NCI-H748 treated with DMSO at 0.1 percent for 48 hours (cell line): Measurements from ENCODE around the gene GLI3.

Experiments
- DNase-seq: peaks from one replicate; lab custom pipeline; 2025; lab: John Stamatoyannopoulos, UW

GLI3 gene

DNA sequence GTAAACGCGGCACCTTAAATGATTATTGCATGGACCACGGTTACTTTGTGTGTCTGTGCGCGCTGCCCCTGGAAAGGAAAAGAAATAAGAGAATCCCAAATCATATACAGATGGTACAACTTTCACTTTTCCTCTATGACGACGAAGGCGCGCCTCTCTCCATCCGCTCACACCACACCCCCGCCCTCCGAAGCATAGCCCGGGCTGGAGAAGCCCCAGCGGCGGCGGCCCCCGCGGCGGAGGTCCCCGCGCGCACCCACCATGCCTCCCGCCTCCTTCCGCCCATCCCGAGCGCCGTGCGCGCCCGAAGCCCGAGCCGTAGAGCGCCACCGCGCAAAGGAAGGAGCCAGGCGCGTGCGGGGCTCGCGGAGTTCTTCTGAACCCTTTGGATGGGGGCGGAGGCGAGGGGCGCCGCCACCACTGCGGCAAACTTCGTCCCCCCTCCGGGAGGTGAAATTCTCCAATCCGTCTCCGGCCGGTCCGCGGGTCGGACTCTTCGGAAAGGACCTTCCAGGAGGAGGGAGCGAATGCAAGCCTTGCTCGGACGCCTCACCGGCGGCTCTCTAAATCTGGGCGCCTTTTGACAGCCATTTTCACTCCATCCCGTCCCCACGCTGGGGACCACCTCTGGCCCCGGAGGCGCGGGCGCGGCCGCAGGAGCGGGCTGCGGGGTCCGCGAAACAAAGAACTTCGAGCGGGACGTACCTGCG, 588 bp downstream of the GLI3 start:
- DNase-seq, result no peak

DNA sequence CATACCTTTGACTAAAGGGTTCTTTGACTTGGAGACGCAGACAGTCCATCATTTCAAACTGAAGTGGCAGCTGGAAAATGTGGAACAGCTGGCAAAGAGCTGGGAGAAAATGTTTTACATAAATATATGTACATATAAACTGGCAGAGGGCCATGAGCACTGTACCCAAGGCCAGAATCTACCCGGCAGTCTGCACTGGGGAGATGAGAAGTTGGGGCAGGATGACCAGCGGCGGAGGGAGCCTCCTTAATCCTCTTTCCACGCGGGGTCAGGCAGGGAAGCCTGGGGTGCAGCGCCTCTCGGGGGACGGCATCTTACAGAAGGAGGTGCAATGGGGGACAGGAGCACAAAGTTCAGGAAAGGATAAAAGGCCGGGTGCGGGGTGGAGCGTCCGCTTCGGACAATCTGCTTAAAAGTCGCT, 1.3 kb downstream of the GLI3 start:
- no peak for DNase-seq

DNA sequence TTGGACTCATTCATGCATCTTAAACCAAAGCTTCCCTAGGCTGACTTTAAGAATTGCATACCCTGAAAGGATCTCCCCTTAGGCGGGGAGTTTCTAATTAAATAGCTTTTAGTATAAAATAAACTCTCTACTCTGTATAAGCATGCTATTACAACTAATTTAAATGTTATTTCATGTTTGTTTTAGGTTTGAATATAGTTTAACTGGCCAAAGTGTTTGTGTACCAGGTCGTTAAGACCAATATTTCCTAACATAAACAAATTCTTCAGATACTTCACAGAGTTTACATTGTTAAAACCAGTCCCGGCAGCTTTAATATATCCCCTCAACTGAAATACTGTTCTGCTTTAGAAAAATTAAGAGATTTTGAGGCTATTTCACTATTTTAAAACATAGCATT, 2.3 kb downstream of the GLI3 start:
- DNase-seq, result no peak

DNA sequence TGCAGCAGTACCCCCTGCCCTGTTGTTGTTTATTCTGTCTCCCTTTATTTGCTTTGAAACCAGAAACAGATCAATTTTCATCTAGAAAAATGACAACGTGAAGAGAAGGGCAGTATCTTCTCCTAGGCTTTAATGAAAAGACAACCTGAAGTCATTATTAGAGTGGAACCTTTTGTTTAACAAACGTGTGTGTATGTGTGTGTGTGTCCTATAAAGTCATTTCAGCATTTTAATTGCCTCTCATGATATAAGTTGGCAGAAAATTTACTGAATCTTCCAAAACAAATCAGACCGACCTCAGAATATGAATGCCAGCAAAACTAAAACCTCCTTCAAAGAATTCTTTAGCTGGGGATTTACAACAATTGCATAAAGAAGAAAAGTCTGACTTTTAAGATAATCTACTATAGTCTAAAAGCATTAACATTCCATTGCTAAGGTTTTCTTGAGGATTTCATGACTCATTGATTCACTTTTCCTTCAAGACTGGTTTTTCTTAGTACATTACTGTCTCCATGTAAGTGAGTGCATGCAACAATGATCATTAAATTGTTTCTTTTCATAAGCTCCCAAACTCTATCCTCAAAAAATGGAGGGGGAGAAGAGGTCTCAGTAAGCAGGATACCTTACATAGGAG, 3.2 kb downstream of the GLI3 start:
- DNase-seq, result no peak

DNA sequence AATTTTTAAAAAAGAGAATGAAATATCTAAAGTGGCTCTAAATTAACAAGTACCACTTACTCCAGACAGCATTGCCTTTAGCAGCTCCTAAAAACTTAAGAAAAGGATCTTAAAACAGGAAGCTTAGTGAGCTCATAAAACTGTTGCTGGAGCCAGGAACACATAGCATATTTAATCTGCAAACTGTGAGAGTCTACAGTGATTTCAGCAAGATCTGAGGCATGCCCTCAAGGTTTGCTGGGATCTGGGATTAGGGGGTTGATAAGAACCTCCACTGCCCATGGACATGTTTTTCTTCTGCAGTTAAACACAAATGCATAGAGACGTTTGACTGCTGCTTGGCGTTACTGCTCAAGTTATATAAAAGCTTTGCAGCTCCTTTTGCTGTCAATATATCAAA, 3.8 kb downstream of the GLI3 start:
- no peak for DNase-seq

DNA sequence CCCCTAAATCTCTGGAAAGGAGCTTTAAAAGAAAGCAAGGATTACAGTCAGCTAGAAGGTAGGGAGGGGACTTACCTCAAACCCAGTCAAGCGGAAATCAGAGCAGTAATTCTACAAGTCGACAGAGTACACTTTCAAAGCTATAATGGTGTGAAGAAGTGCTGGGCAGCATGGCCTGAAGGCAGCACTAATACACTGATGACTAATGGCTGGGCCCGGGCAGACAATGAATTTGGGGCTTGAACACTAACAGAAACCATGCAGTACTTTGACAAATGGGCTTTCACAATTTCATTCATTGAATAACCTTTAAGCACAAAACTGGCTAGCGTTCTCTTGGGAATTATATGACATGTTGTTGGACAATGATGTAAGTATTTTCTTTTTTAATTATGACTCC, 4.7 kb downstream of the GLI3 start:
- DNase-seq, result no peak

DNA sequence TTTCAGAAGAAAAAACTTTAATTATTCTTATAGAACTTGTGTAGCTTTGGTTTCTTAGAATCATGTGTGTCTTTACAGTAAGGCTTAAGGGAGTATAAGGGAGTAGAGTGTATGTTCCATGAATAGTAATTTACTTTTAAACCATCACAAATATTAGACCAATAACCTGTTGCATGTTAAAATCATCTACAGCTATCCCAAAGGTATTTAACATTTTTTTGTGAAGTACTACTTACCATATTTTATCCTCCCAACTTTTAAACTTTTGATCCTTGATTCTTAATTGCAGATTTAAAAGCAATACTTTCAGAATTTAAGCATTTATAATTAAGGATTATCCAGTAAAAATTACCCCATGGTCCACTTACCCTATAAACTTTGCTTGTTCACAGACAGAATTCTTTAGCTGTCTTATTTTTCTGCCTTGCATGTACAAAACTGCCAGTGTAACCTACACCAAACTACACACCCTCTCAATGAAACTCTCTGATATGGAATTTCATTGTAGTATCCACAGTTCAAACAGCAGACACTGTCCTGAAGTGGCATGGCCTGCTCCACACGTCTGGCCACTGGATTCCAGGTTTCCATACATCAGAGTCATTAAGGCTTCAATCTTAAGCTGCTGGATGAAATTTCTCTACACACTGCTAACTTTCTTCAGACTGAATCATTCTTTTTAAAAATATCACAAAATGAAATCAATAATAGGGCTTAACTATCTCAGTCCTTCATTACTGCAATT, 5.8 kb downstream of the GLI3 start:
- no peak for DNase-seq

DNA sequence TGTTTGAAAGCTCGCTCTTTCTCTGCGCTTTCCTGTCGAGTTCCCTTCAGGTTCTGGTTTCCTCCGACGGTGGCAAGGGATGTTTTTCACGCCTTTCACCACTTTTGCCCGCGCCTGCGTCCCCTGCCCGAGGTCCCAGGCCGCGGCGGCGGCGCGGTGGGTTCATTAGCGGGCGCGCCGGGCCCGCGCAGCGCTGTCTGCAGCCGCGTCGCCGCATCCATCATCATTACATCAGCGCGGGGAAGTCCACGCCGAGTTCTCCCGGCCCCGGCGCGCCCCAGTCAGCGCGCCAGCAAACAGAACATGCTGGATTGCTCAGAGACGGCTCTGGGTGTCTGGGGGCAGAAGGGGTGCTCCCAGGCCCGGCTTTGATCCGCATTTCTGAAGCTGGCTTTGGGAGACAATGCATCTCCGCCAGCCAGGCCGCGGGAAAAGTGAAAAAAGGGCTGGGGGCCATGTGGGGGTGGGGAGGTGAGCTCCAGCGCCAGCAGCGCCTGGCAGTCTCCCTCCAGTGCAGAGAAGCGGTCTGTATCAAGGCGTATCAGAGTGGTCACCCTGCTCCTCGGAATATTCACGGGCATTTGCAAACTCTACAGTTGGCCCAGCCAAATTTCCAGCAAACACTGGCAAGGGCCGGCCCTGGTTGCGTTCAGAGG, 8.9 kb downstream of the GLI3 start:
- no peak for DNase-seq

DNA sequence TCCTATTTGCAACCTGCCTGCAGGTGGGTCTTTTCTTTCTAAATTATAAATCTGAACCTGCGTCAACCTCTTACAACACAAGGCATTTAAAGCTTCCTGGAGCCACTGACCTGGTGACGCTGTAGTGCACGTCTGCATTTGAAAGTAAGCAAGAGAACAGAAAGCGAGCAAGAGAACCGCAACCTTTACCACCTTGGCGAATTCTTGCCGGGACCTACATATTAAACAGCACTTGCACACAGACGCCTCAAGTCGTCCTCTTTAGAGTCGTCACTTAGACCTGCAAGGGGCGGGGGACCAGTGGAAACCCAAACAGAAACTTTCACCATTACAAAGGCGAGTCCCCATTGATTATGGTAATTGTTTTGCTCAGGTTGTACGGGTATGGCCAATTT, 9.5 kb downstream of the GLI3 start:
- no peak for DNase-seq

DNA sequence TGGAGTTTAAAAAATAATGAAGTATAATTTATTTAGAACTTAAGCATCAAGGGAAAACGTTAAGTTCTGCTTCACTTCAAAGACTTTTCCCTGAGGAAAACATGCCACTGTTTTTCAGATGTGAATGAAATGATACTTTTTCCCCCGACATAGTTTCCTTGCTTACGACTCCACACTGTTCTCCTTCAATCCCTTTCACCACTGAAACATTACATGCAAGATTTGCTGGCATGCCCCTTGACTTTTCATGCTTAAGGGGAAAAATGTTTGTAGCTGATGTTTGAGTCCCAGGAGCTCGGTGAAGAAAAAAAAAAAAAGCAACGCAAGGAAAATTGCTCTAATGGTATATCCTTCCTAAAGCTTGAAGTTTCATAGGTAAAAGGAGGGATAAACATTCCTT, 10.0 kb downstream of the GLI3 start:
- no peak for DNase-seq

DNA sequence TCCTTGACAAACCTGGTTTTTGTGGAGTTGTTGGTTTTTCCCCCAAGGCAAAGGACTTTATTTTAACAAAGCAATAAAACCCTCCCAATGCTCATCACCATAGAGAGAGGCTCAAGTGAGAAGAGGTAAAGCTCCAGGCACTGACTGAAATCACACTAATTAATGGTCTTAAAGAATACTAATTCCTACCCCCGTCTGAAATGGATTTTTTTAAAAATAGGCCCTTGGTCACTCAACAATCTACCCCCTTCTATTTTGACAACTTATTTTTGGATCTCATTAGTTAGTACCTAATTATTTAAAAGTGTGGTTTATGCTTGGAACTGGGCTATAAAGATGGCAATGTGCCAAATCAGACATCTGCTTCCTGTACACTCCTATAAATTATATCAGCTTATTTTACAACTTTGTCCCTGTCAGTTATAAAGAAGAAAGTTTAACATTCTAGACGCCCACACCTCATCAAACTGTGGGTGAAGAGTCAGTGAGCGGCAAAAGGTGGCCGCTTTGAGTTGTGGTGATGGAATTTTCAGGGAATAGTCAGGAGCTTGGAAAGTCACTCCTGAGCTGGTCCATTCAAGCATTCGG, 10.6 kb downstream of the GLI3 start:
- DNase-seq, result no peak

DNA sequence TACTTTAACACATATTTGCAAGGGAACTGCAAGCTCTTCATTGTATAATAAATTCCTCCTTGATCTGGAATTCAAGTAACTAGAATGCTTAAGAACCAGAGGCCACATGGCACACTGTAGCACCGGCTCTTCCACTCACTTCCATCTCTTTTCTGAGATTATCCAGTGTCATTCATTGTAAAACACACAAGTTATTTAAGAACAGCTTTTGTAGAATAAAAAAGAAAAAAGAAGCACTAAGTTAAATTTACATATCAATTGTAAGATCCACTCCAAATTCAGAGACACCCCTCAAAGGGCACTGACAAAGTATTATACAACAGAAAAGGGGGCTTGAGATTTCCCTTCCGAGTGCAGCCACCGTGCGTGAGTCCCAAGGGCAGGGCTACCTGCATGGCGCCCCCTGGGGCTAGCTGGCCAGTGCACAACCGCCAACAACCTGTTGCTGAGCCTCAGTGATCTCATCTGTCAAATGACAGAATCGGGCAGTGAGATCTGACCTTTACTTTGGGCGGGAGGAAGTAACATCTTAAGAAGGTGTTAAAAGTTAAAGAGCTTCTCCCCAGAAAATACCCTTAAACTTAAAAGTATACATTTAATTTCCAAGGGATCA, 12.5 kb downstream of the GLI3 start:
- DNase-seq, result no peak

DNA sequence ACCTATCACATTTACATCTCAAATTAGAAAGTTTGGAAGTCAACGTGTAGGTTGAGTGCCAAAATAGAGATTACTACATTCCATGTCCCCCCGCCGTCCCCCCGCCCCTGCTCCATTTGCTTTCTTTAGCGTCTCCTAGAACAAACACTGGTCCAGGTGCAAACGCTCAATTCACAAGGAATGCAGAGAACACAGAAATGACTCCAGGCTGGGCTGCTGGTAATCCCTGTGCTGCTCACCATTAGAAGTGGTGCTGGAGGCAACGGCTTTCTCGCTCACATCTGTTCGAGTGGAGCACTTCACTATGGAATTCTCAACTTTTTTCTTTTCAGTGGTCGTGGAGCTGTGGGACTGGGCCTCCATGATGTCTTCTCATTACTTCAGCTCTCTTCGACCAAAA, 14.1 kb downstream of the GLI3 start:
- no peak for DNase-seq

DNA sequence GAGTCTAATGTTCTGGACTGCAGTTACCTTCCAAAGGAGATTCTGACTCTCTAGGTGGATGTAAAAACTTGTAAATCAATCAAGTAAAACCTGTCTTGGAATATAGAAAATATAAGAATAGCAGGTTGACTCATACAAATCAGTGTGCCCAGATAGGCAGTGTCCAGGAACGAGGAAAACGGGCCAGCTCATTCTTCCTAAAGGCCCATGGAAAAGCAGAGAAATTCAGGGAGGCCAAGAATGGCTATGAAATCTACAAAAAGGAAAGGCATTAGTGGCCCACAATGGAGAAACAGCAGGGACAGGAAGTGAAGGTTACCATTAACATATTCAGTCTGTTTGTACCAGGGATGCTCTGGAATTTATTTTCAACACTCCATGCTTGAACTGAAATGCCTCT, 14.9 kb downstream of the GLI3 start:
- DNase-seq, result no peak

DNA sequence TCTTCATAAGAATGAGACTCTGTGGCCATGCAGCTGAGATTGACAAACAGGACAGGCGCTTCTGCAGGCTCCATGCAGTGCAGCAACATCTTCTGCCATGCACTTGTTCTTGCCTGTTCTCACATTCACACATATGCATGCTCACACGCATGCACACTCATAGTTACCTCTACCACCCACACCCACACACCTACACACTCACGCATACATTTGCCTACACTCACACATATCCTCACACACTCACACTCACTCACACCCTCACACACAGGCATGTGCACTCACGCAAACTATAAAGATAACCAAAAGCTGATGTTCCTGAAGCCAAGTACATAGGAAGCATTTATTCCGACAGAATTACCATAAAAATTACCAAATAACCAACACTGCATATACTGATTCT, 15.7 kb downstream of the GLI3 start:
- no peak for DNase-seq

DNA sequence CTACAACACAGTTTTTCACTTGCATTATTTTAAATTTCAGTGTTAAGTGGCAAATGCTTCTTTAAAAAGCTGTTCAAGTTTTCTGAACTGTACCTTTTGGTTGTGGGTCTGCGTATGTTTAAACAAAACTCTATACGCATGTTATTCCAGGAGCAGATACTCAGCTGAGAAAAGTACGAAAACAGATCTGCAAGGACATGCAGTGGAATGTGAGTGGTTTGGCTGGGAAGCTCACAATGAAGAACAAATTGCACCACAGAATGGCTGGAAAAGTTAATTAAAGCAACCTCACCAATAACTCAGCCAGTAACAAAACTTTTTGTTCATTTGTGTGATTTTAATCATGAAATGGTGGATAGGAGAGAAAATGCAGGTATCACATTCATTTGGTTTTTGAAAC, 17.6 kb downstream of the GLI3 start:
- no peak for DNase-seq

DNA sequence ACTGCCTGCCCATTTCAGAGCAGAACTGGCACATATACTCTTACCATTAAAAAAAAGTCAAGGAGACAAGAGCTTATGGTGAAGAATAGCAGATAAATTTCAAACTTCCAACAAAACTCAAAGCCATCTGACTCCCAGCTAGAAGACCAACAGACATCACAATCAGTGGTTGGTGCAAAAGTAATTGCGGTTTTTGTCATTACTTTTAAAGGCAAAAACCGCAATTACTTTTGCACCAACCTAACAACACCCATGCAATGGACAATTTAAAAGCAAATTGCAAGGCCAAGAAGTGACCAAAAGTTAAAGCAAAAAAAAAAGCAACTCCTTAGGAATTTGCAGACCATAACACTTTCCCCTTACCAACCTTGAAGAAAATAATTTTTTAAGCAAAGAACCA, 18.8 kb downstream of the GLI3 start:
- no peak for DNase-seq

DNA sequence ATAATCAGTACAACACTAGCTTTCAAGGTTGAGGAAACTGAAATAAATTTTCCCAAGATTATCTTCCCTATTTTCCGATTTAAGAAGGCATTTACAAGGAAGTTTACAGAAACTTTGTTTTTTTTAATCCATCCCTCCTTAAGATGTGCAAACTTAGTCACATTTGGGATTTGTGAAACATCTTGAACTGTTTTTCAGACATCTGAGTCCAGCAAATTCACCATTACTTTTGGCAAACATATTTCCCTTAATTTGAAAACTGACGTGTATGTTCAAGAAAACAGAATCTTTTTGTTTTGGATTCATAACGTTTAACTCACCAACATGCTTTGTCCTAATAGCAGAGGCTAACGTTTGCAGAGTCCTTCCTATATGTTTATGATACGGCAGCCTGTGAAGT, 19.5 kb downstream of the GLI3 start:
- DNase-seq, result no peak

DNA sequence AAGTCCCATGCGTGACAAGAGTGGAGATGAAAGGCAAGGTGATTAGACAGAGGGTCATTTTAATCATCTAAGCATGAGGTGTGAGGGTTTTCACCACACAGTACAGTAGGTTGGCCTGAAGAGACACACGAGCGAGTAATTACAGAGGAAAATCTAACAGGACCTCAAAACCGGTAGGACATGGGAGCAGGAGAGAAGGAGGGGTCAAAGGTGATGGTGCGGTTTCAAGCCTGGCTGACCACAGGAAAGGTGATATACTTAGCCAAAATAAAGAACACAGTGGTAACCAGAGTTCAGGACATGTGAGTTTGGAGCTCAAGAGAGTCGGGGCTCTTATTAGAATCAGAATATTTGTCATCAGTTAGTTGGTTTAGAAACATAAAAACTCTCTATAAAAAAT, 20.0 kb downstream of the GLI3 start:
- no peak for DNase-seq

DNA sequence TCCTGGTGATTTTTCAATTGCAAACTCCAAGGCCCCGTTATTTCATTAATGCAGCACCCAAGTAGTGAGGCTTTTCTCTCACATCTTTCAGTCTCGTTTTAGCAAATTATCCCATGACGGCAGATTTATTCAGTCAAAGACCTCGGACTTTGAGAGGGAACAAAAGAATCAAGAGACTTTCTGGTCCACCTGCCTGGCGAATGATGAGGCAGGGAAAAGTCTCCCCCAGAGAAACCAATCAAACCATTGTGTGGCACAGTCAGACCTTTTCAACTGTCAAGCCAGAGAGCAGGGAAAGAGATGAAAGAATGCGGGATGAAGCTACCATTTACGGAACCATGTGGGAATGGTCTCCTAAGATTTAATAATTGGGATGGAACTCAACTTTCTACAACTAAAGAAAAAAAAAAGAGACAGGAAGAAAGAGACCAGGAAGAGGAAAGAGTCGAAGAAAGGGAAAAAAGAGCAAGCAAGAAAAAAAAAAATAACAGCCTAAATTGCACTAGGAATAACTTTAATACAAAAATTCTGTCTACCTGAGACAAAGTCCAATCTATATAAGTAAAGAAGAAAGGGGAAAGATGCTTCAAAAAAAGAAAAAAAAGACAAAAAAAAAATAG, 22.8 kb downstream of the GLI3 start:
- DNase-seq, result no peak

DNA sequence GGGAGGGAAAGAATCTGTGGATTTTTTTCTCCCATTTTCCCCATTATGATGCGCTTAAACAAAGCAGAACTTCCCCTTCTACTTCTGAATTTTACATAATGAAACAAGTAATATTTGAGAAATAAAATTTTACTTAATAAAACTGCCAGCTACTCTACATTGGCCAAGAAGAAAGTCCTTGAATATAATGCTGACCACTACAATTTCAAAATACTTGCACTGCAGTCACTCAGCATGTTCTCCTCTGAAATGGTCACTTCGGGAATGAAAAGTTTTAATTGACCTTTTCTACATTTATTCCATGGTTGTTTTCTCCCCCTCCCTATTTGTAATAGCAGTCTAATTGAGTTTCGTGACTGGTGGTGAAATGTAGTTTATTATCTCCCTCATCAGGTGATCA, 23.9 kb downstream of the GLI3 start:
- no peak for DNase-seq
